ENCODE results near the gene HIGD2A. TPM values are rescaled to one million over a fixed set of nuclear protein-coding genes. Genes with fewer than 3 reads are reported as not detected.

HIGD2A gene
- total and polyA plus RNA-seq, 2 of the 13 experiments (the other 11 are each of a cell fraction or from before 2014, with no cell fraction given) = 89.2 to 146 TPM

DNA sequence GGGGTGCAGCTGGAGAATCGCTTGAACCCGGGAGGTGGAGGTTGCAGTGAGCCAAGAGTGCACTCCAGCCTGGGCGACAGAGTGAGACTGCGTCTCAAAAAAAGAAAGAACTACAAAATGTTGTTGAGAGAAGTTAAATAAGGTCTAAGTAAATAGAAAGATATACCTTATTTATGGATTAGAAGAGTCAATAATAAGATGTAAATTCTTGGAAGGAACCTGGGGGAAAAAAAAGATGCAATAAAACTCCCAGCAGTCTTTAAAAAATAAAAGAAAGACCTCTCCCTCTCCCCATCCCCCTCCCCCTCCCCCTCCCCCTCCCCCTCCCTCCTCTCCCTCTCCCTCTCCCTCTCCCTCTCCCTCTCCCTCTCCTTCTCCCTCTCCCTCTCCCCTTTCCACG, 44.2 kb downstream of the HIGD2A start (continued):
- TF ChIP-seq, protein P1, sequence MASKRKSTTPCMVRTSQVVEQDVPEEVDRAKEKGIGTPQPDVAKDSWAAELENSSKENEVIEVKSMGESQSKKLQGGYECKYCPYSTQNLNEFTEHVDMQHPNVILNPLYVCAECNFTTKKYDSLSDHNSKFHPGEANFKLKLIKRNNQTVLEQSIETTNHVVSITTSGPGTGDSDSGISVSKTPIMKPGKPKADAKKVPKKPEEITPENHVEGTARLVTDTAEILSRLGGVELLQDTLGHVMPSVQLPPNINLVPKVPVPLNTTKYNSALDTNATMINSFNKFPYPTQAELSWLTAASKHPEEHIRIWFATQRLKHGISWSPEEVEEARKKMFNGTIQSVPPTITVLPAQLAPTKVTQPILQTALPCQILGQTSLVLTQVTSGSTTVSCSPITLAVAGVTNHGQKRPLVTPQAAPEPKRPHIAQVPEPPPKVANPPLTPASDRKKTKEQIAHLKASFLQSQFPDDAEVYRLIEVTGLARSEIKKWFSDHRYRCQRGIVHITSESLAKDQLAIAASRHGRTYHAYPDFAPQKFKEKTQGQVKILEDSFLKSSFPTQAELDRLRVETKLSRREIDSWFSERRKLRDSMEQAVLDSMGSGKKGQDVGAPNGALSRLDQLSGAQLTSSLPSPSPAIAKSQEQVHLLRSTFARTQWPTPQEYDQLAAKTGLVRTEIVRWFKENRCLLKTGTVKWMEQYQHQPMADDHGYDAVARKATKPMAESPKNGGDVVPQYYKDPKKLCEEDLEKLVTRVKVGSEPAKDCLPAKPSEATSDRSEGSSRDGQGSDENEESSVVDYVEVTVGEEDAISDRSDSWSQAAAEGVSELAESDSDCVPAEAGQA (IDR thresholded peaks at IDR 0.05; ENCODE audit: low read depth) = no peak
- TF ChIP-seq, protein P1 (CRISPR knock-in tag; IDR thresholded peaks at IDR 0.05; ENCODE audit: borderline replicate concordance) = no peak
- TF ChIP-seq HCFC1 (IDR thresholded peaks at IDR 0.05; ENCODE audit: low read depth, low read length) (no peak), ATF7 (IDR thresholded peaks at IDR 0.05) (no peak), ATF7 (CRISPR knock-in tag; IDR thresholded peaks at IDR 0.05) (no peak), ZFAT (CRISPR knock-in tag; conservative IDR thresholded peaks at IDR 0.05) (no peak), NFE2 (CRISPR knock-in tag; IDR thresholded peaks at IDR 0.05) (no peak)

DNA sequence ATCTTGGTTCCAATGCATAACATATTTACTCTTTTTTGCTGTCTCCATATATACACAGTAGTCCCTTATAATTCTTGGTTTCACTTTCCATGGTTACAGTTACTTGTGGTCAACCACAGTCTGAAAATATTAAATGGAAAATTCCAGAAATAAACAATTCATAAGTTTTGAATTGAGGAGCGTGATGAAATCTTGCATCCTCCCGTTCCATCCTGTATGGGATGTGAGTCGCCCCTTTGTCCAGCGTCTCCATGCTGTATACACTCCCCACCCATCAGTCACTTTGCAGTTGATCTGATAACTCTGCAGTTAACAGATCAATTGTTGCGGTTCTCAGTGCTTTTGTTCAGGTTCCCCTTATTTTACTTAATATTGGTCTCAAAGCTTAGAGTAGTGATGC, 48.1 kb downstream of the HIGD2A start:
- DNase-seq (ENCODE audit: low spot score) (peak; percentile 55), FAIRE-seq (peak; percentile 34), ATAC-seq (0 out of 3 replicates have a peak, but pooled peaks have one; percentile 14)
- H3K4me2 ChIP-seq (ENCODE audit: low read depth, low read length) = peak overlapping the region; percentile 55
- H3K4me1 ChIP-seq (ENCODE audit: insufficient read depth, low read length) = peaks cover 73% of the 10 kb centered on the region
- H3K36me3 ChIP-seq (replicated peaks in 1 of 2; ENCODE audit: control insufficient read depth in 1 of 2, insufficient read depth in 2 of 2, low read length in 2 of 2) = no peaks in the 10 kb centered on the region
- H3K79me2 ChIP-seq (ENCODE audit: insufficient read depth, low read length) = no peaks in the 10 kb centered on the region
- no peaks in the 10 kb centered on the region for H3K27me3 ChIP-seq (ENCODE audit: control insufficient read depth in 1 of 2, insufficient read depth in 2 of 2, low read length in 2 of 2)
- BruUV-seq (replicated peaks) = no TSS peak
- no peak overlapping the region for H2AFZ ChIP-seq (ENCODE audit: low read length)
- in situ Hi-C loops (cut with HindIII; ENCODE audit: extremely low pct_ligation_motif_present, low pct_unique_long_range_greater_than_20kb) (loop anchor here (25.0 kb wide), 1 partner anchor 574 kb away; the partner anchor contains the start of gene CPLX2), intact Hi-C loops (cut with micrococcal nuclease; ENCODE audit: unreplicated experiment) (no loop called here)
- H3K27ac ChIP-seq (ENCODE audit: extremely low read length, insufficient read depth, low read length) = peak overlapping the region; percentile 15
- peak overlapping the region; percentile 40; the same call in 1 of the 2 replicates for H3K9ac ChIP-seq (ENCODE audit: insufficient read depth, low read depth, low read length)
- 4% methylated on average over 5 of the region's 5 CpGs for WGBS (ENCODE audit: low lambda C conversion rate)
- peak overlapping the region in 2 of 3 experiments; percentile 9 to 37; a peak in 2 of 6 replicates for H3K4me3 ChIP-seq (replicated peaks in 1 of 3; ENCODE audit: insufficient read depth in 1 of 3, low read depth in 2 of 3, low read length in 3 of 3)
- CTCF ChIA-PET (ENCODE audit: low intra/inter-chr PET ratio, low total read pairs) = no interaction called here
- no peaks in the 10 kb centered on the region for H4K20me1 ChIP-seq (ENCODE audit: insufficient read depth, low read length)
- H3K9me3 ChIP-seq (ENCODE audit: low read length) = no peaks in the 10 kb centered on the region
- POLR2A ChIA-PET = interaction anchor here (1.2 kb wide), 1 partner anchor 99 kb away, joined by 3 read pairs; no protein-coding TSS in a partner anchor
- no peak for TF ChIP-seq ZNF564 (CRISPR knock-in tag; IDR thresholded peaks at IDR 0.05)
- no peak for TF ChIP-seq MED1 (CRISPR knock-in tag; IDR thresholded peaks at IDR 0.05)
- TF ChIP-seq SMARCE1 (IDR thresholded peaks at IDR 0.05; ENCODE audit: borderline replicate concordance) = no peak
- TF ChIP-seq CEBPG (CRISPR knock-in tag; IDR thresholded peaks at IDR 0.05) = peak; percentile 46; the same call in 1 of the 2 replicates
- no peak for TF ChIP-seq SOX13 (IDR thresholded peaks at IDR 0.05)
- TF ChIP-seq SOX13 (CRISPR knock-in tag; conservative IDR thresholded peaks at IDR 0.05 in 1 of 2, IDR thresholded peaks at IDR 0.05 in 1 of 2) = peak in 1 of 2 experiments; percentile 82; a peak in 2 of 4 replicates
- no peak for TF ChIP-seq XBP1 (CRISPR knock-in tag; IDR thresholded peaks at IDR 0.05)
- TF ChIP-seq HNF4A (CRISPR knock-in tag; IDR thresholded peaks at IDR 0.05) = no peak
- TF ChIP-seq, protein P2, sequence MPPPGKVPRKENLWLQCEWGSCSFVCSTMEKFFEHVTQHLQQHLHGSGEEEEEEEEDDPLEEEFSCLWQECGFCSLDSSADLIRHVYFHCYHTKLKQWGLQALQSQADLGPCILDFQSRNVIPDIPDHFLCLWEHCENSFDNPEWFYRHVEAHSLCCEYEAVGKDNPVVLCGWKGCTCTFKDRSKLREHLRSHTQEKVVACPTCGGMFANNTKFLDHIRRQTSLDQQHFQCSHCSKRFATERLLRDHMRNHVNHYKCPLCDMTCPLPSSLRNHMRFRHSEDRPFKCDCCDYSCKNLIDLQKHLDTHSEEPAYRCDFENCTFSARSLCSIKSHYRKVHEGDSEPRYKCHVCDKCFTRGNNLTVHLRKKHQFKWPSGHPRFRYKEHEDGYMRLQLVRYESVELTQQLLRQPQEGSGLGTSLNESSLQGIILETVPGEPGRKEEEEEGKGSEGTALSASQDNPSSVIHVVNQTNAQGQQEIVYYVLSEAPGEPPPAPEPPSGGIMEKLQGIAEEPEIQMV (CRISPR knock-in tag; IDR thresholded peaks at IDR 0.05; ENCODE audit: low read depth) = no peak
- TF ChIP-seq ZNF773 (CRISPR knock-in tag; IDR thresholded peaks at IDR 0.05; ENCODE audit: borderline replicate concordance) = no peak
- no peak for TF ChIP-seq ZNF326 (CRISPR knock-in tag; IDR thresholded peaks at IDR 0.05; ENCODE audit: borderline replicate concordance)

Data from HepG2 (cell line).